GM21526 (cell line): ENCODE measurements around the gene OR5AU1.

Experiments used
- ATAC-seq: cut with Tn5 transposase; IDR thresholded peaks from one replicate; pipeline ENCODE4 v1.9.1; 2021; ENCODE audit warnings: moderate library complexity; ENCODE audit not compliant: unreplicated experiment, low FRiP score

Gene OR5AU1

GRCh38 chr14:21109377-21110138, 46.3 kb downstream of the OR5AU1 start:
- ATAC-seq: no peak

- no peak for ATAC-seq
Measured at GRCh38 chr14:21108791-21109190, 47.1 kb downstream of the OR5AU1 start.

GRCh38 chr14:21107283-21107800, 48.5 kb downstream of the OR5AU1 start:
- no peak for ATAC-seq

GRCh38 chr14:21106498-21107282, 49.2 kb downstream of the OR5AU1 start:
- no peak for ATAC-seq

- no peak for ATAC-seq
Measured at GRCh38 chr14:21106176-21106497, 49.7 kb downstream of the OR5AU1 start.

GRCh38 chr14:21105095-21105494, 50.8 kb downstream of the OR5AU1 start:
- ATAC-seq: no peak
